Kidney (tissue), 14 donors: ENCODE results near the gene LYRM2. TPM values are rescaled to one million over a fixed set of nuclear protein-coding genes. Genes with fewer than 3 reads are reported as not detected.

Experiments
- DNase-seq, 5 donors: peaks; one replicate each; pipeline ENCODE4 v3.0.0-alpha.2; 2013 to 2020
- FAIRE-seq: peaks from 2 replicates; lab custom pipeline; 2012; peaks lifted over from hg19 to GRCh38; lab: Jason Lieb, UNC
- H3K27ac ChIP-seq, 2 donors: one replicate each; pipeline ENCODE4 v1.7.0; 2013; ENCODE audit warnings: low read depth in 2 of 2, low read length in 2 of 2, inconsistent platforms in 1 of 2
- H3K27me3 ChIP-seq: one replicate; pipeline ENCODE4 v1.7.1; 2013; ENCODE audit warnings: low read length, inconsistent platforms; ENCODE audit not compliant: control insufficient read depth, insufficient read depth
- H3K36me3 ChIP-seq, 3 donors: one replicate each; pipeline versions ENCODE4 v1.7.0 to v1.7.1; 2013; ENCODE audit warnings: low read length in 3 of 3, control low read depth in 1 of 3, inconsistent platforms in 1 of 3; ENCODE audit not compliant: insufficient read depth in 3 of 3, control insufficient read depth in 2 of 3
- H3K4me1 ChIP-seq, 3 donors: one replicate each; pipeline versions ENCODE4 v1.7.0 to v1.7.1; 2013; ENCODE audit warnings: low read length in 3 of 3, inconsistent platforms in 1 of 3, low read depth in 1 of 3; ENCODE audit not compliant: control insufficient read depth in 2 of 3, insufficient read depth in 2 of 3
- H3K4me3 ChIP-seq, 3 donors: one replicate each; pipeline versions ENCODE4 v1.7.0 to v1.8.1; 2013; ENCODE audit warnings: low read length in 3 of 3, control low read depth in 1 of 3, inconsistent platforms in 1 of 3
- H3K9ac ChIP-seq, 3 donors: one replicate each; pipeline versions ENCODE4 v1.7.0 to v1.7.1; 2013; ENCODE audit warnings: low read length in 3 of 3, control low read depth in 1 of 3, inconsistent platforms in 1 of 3
- H3K9me3 ChIP-seq, 3 donors: one replicate each; pipeline versions ENCODE4 v1.7.0 to v1.7.1; 2013; ENCODE audit warnings: low read length in 3 of 3, control low read depth in 1 of 3, inconsistent platforms in 1 of 3; ENCODE audit not compliant: control insufficient read depth in 2 of 3, insufficient read depth in 1 of 3
- CTCF ChIP-seq: IDR thresholded peaks from 3 replicates; pipeline ENCODE4 v1.5.1; 2012; ENCODE audit warnings: mild to moderate bottlenecking, moderate library complexity, borderline replicate concordance; ENCODE audit not compliant: insufficient read depth; ENCODE audit errors: extremely low read depth
- intact Hi-C: fragments of 100-400 bp; cut with DNase I; formaldehyde crosslinking; loops from one replicate; pipeline ENCODE4 v1.11.1; 2022
- polyA plus RNA-seq: library from polyadenylated mRNA; stranded (reverse); fragments of 350-450 nt; fragmentation: Illumina TruSeq; extraction: RNeasy Lipid Tissue Mini Kit (QIAGEN cat#74804); gene quantifications from one replicate; pipeline ENCODE4 v1.2.3, GENCODE V29; 2014; ENCODE audit warnings: low read depth, low replicate concordance; ENCODE audit not compliant: insufficient read depth
- total RNA-seq: library from RNA; stranded (reverse); fragmentation: NEBNext Ultra II Directional; extraction: Animal tissue kit (Norgen Biotek cat#: 25700); gene quantifications from one replicate; pipeline ENCODE4 v1.2.1, GENCODE V29; 2021
- donor health status: control.
- donor health status: control.
- donor health status: control.
- donor health status: control.
- donor health status: control.
- donor health status: DM: yes; HTN: yes; CAD: no.
- donor health status: Normal renal cell carcinoma (clear cell type).

Gene LYRM2
- total and polyA plus RNA-seq, 2 donors from 2014 or later, result 22.6 to 42.8 TPM

DNA sequence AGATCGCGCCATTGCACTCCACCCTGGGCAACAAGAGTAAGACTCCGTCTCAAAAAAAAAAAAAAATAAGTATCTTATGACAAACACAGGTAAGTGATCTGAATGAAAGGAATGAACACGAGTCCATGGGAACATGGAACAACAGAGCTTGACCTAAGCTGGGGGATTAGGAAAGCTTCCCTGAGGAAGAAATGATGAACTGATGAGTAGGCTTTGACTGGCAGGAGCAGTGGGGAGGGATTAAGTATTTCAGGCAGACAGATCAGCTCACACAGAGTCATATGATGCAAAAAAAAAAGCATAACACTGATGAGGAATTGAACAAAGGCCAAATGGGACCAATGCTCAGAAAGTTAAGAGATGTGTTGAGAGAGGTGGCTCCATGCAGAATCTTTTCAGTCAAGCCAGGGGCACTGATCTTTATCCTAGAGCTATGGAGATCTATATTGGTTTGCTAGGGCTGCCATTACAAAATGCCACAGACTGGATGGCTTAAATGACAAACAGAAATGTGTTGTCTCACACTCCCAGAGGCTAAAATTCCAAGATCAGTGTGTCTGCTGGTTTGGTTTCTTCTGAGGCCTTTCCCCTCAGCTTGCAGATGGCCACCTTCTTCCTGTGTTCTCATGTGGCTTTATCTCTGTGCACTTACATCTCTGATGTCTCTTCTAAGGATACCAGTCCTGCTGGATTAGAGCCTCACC is 120.0 kb downstream of the LYRM2 start:
- H3K27me3 ChIP-seq, result no peaks in the 10 kb centered on the region
- intact Hi-C loops, result no loop called here
- TF ChIP-seq CTCF, result no peak
- no peaks in the 10 kb centered on the region for H3K4me1 ChIP-seq
- DNase-seq (no peak), FAIRE-seq (no peak)
- no peak overlapping the region for H3K4me3 ChIP-seq
- H3K9ac ChIP-seq, result no peak overlapping the region
- no peak overlapping the region for H3K27ac ChIP-seq
- no peaks in the 10 kb centered on the region for H3K36me3 ChIP-seq
- no peaks in the 10 kb centered on the region for H3K9me3 ChIP-seq

Other genes with a start within 250 kb of the LYRM2 start
- 31.5 TPM for gene RRAGD, start 226.5 kb downstream of the LYRM2 start, total RNA-seq
- 51.6 TPM for gene RRAGD, start 226.5 kb downstream of the LYRM2 start, polyA plus RNA-seq
- 29.5 TPM for gene ANKRD6, start 205.6 kb downstream of the LYRM2 start, total RNA-seq
- gene ANKRD6, start 205.6 kb downstream of the LYRM2 start, polyA plus RNA-seq, result 10.3 TPM
- 34.9 TPM for gene MDN1, start 181.0 kb upstream of the LYRM2 start, total RNA-seq
- gene MDN1, start 181.0 kb upstream of the LYRM2 start, polyA plus RNA-seq, result 19.4 TPM
- 17.5 TPM for gene CASP8AP2, start 191.1 kb upstream of the LYRM2 start, total RNA-seq
- 2.4 TPM for gene CASP8AP2, start 191.1 kb upstream of the LYRM2 start, polyA plus RNA-seq